ENCODE results near the gene OLFML2A.
A peak's percentile ranks its signal among the peaks of the same experiment; 100 is the strongest.

Gene OLFML2A

GRCh38 chr9:124779368-124780059 lies 2.6 kb downstream of the OLFML2A start:
- DNase-seq = peak in 1 of 2 donors; percentile 12

GRCh38 chr9:124780060-124780756 lies 3.3 kb downstream of the OLFML2A start:
- peak in 1 of 2 donors; percentile 4 for DNase-seq

- no peak for DNase-seq
These were observed 3.8 kb downstream of the OLFML2A start for GRCh38 chr9:124780757-124781151.

GRCh38 chr9:124781967-124782660 lies 5.2 kb downstream of the OLFML2A start:
- peak in 1 of 2 donors; percentile 14 for DNase-seq

GRCh38 chr9:124782661-124783574 lies 6.0 kb downstream of the OLFML2A start:
- DNase-seq = peak in 1 of 2 donors; percentile 15

- DNase-seq = peak in 1 of 2 donors; percentile 7
These were observed 6.9 kb downstream of the OLFML2A start for GRCh38 chr9:124783830-124784229.

GRCh38 chr9:124784509-124784908 lies 7.6 kb downstream of the OLFML2A start:
- no peak for DNase-seq

GRCh38 chr9:124786881-124787573 lies 10.1 kb downstream of the OLFML2A start:
- DNase-seq = no peak

GRCh38 chr9:124788542-124789217 lies 11.7 kb downstream of the OLFML2A start:
- no peak for DNase-seq

GRCh38 chr9:124789531-124789930 lies 12.6 kb downstream of the OLFML2A start:
- no peak for DNase-seq

GRCh38 chr9:124790301-124790700 lies 13.4 kb downstream of the OLFML2A start:
- DNase-seq = no peak

- no peak for DNase-seq
These were observed 14.0 kb downstream of the OLFML2A start for GRCh38 chr9:124790801-124791505.

- DNase-seq = no peak
These were observed 15.5 kb downstream of the OLFML2A start for GRCh38 chr9:124792257-124793014.

GRCh38 chr9:124793015-124793541 lies 16.1 kb downstream of the OLFML2A start:
- DNase-seq = no peak

- no peak for DNase-seq
These were observed 18.1 kb downstream of the OLFML2A start for GRCh38 chr9:124794902-124795491.

GRCh38 chr9:124795881-124796431 lies 19.0 kb downstream of the OLFML2A start:
- no peak for DNase-seq

- DNase-seq = no peak
These were observed 20.6 kb downstream of the OLFML2A start for GRCh38 chr9:124797343-124798103.

Measured in stimulated activated CD4-positive, alpha-beta T cell treated with anti-CD3 and anti-CD28 coated beads, Interleukin-2, amount 100 ng/mL, for 24 hours (primary cell).